ENCODE data around the gene FAM169A.
"Not testable (repeated sequence)": the region's sequence is repeated elsewhere in the genome, so short reads cannot be mapped to it uniquely, and the experiment has no call there.

FAM169A gene

DNA sequence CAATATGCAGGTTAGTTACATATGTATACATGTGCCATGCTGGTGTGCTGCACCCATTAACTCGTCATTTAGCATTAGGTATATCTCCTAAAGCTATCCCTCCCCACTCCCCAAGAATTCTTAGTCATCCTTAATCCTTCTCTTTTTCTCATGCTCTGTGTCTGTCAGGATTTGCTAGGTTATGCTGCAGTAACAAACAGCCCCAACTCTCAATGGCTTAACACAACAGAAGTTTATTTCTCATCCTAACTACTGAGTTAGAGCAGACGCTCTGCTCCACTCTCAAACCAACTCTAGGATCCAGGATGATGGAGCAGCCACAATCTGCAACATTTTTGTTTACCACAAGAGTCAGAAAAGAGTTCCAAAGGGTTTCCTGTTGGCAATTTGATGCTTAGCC is 28.2 kb upstream of the FAM169A start:
- H3K4me3 ChIP-seq (ENCODE audit: control insufficient read depth, low read depth, low read length): no peak overlapping the region
- no peak for DNase-seq (ENCODE audit: low read depth)
- TF ChIP-seq, protein P1, sequence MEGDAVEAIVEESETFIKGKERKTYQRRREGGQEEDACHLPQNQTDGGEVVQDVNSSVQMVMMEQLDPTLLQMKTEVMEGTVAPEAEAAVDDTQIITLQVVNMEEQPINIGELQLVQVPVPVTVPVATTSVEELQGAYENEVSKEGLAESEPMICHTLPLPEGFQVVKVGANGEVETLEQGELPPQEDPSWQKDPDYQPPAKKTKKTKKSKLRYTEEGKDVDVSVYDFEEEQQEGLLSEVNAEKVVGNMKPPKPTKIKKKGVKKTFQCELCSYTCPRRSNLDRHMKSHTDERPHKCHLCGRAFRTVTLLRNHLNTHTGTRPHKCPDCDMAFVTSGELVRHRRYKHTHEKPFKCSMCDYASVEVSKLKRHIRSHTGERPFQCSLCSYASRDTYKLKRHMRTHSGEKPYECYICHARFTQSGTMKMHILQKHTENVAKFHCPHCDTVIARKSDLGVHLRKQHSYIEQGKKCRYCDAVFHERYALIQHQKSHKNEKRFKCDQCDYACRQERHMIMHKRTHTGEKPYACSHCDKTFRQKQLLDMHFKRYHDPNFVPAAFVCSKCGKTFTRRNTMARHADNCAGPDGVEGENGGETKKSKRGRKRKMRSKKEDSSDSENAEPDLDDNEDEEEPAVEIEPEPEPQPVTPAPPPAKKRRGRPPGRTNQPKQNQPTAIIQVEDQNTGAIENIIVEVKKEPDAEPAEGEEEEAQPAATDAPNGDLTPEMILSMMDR (IDR thresholded peaks at IDR 0.05; ENCODE audit: control insufficient read depth, insufficient read depth, low read depth, low read length, missing control alignments): no peak

DNA sequence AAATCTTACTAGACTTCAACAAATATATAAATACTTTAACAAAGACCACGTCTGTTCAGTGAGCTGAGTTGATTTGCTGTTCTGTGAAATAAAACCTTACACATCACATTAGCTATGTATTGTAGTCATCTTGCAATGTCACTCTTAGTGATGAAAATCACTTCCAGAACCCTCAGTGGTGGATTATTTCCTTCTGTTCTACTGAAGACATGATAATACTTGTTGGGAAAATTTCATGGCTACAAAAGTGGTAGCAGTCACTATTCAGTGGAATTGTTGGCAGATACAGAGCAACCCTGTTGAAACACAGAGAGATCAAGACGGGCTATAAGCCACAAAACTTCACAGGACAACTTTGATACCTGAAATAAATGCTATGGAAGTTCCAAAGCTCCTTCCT is 26.7 kb upstream of the FAM169A start:
- no peak overlapping the region for H3K4me3 ChIP-seq (ENCODE audit: control insufficient read depth, low read depth, low read length)
- TF ChIP-seq, protein P1 (IDR thresholded peaks at IDR 0.05; ENCODE audit: control insufficient read depth, insufficient read depth, low read depth, low read length, missing control alignments): no peak
- no peak for DNase-seq (ENCODE audit: low read depth)

- TF ChIP-seq, protein P1 (IDR thresholded peaks at IDR 0.05; ENCODE audit: control insufficient read depth, insufficient read depth, low read depth, low read length, missing control alignments): no peak
- DNase-seq (ENCODE audit: low read depth): no peak
- H3K4me3 ChIP-seq (ENCODE audit: control insufficient read depth, low read depth, low read length): no peak overlapping the region
Measured at GRCh38 chr5:74889523-74890105, 23.4 kb upstream of the FAM169A start.

- H3K4me3 ChIP-seq (ENCODE audit: control insufficient read depth, low read depth, low read length): no peak overlapping the region
- no peak for DNase-seq (ENCODE audit: low read depth)
- TF ChIP-seq, protein P1 (IDR thresholded peaks at IDR 0.05; ENCODE audit: control insufficient read depth, insufficient read depth, low read depth, low read length, missing control alignments): no peak
Measured at GRCh38 chr5:74888117-74888516, 21.9 kb upstream of the FAM169A start.

DNA sequence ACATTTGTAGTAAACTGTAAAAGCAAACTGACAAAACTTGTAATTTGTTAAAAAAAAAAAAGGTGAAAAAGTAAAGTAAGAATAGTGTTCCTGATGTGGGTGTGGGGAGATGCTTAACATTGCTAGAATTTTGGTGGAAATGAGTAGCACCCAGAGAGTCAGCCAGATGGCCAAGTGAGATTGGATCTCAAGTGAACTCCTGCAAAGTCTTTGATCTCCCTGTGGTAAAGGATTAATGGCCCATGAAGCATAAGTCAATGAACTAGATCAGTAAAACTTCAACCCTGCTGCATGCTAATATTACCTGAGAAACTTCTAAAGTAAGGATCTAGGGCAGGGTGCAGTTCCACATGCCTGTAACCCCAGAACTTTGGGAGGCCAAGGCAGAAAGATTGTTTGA is 19.0 kb upstream of the FAM169A start:
- TF ChIP-seq, protein P1 (IDR thresholded peaks at IDR 0.05; ENCODE audit: control insufficient read depth, insufficient read depth, low read depth, low read length, missing control alignments): no peak
- no peak for DNase-seq (ENCODE audit: low read depth)
- H3K4me3 ChIP-seq (ENCODE audit: control insufficient read depth, low read depth, low read length): no peak overlapping the region

DNA sequence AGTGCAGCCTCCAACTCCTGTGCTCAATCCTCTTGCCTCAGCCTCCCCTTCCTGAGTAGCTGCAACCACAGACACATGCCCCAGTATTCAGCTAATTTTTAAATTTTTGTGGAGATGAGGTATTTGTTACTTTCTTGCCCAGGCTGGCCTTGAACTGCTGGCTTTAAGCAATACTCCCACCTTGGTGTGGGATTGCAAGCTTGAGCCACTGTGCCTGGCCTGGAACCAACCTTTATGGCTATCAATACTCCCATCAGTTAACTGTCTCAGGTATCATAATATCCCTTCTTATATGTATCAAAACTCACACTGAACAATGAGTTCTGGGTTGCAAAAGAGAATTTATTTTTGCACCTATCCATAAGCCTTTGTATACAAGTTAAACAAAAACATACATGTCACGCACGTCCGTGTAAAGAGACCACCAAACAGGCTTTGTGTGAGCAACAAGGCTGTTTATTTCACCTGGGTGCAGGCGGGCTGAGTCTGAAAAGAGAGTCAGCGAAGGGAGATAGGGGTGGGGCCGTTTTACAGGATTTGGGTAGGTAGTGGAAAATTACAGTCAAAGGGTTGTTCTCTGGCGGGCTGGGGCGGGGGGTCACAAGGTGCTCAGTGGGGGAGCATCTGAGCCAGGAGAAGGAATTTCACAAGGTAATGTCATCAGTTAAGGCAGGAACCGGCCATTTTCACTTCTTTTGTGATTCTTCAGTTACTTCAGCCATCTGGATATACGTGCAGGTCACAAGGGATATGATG is 16.4 kb upstream of the FAM169A start:
- H3K4me3 ChIP-seq (ENCODE audit: control insufficient read depth, low read depth, low read length); DNase-seq (ENCODE audit: low read depth): not testable (repeated sequence)

- TF ChIP-seq, protein P1 (IDR thresholded peaks at IDR 0.05; ENCODE audit: control insufficient read depth, insufficient read depth, low read depth, low read length, missing control alignments): no peak
- DNase-seq (ENCODE audit: low read depth): no peak
- H3K4me3 ChIP-seq (ENCODE audit: control insufficient read depth, low read depth, low read length): no peak overlapping the region
Measured at GRCh38 chr5:74877624-74878304, 11.6 kb upstream of the FAM169A start.
